ENCODE results near the gene GFI1. TPM values are rescaled to one million over a fixed set of nuclear protein-coding genes. Genes with fewer than 3 reads are reported as not detected.

GFI1 gene
- under 0.01 and 0.33 TPM in 2 replicates for total RNA-seq

GRCh38 chr1:92486251-92487077, at the start of gene GFI1:
TSS of gene GFI1 (minus strand) at chr1:92486925. CDS start at chr1:92483487, 3,438 bp downstream.

Other genes starting within 250 kb of the GFI1 start
- gene GLMN, start 187.9 kb downstream of the GFI1 start, total RNA-seq = 9.8 and 10.3 TPM in 2 replicates
- 9.0 and 13.6 TPM in 2 replicates for gene RPAP2, start 187.9 kb downstream of the GFI1 start, total RNA-seq